ENCODE results near the gene CYP2A6.
A peak's percentile ranks its signal among the peaks of the same experiment; 100 is the strongest.
"Not testable (repeated sequence)": the region's sequence is repeated elsewhere in the genome, so short reads cannot be mapped to it uniquely, and the experiment has no call there.

The CYP2A6 gene, protein sequence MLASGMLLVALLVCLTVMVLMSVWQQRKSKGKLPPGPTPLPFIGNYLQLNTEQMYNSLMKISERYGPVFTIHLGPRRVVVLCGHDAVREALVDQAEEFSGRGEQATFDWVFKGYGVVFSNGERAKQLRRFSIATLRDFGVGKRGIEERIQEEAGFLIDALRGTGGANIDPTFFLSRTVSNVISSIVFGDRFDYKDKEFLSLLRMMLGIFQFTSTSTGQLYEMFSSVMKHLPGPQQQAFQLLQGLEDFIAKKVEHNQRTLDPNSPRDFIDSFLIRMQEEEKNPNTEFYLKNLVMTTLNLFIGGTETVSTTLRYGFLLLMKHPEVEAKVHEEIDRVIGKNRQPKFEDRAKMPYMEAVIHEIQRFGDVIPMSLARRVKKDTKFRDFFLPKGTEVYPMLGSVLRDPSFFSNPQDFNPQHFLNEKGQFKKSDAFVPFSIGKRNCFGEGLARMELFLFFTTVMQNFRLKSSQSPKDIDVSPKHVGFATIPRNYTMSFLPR

DNA sequence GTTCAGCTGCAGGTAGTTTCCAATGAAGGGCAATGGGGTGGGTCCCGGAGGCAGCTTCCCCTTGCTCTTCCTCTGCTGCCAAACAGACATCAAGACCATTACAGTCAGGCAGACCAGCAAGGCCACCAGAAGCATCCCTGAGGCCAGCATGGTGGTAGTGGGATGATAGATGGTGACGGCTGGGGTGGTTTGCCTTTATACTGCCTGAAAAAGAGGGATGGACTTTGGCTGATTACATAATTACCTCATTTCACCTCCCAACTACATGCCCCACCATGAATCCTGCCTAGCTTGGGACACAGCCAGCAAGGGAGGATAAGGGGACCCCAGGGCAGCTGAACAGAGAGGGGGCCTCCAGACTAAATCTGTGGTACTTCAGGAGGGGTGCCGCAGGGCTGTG is at the start of gene CYP2A6:
TSS of gene CYP2A6 (minus strand) at position 171 of the 400 bp plus-strand sequence. CDS start at position 150, 21 bp downstream.
- not testable (repeated sequence) for H3K4me3 Mint-ChIP-seq; H3K9me3 Mint-ChIP-seq; H3K27ac Mint-ChIP-seq; H3K4me1 Mint-ChIP-seq (ENCODE audit: low read depth); H3K36me3 Mint-ChIP-seq (ENCODE audit: low read depth)
- H3K27me3 Mint-ChIP-seq: peaks cover 28% of the 10 kb centered on the region

DNA sequence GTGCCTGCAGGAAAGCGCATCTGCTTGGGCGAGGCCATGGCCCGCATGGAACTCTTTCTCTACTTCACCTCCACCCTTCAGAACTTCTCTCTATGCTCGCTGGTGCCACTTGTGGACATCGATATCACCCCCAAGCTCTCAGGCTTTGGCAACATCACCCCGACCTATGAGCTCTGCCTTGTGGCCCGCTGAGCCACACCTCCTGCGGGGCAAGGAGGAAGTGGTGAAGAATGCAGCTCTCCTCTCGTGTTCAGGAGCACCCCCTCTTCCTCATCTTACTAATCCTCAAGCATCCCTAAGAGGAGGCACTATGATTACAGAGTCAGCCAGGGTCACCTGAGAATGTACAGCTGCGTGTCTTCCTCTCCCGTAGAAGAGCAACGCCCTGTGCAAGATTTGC is 49.7 kb upstream of the CYP2A6 start:
- H3K27ac Mint-ChIP-seq; H3K4me3 Mint-ChIP-seq; H3K9me3 Mint-ChIP-seq; H3K27me3 Mint-ChIP-seq; H3K36me3 Mint-ChIP-seq (ENCODE audit: low read depth): not testable (repeated sequence)
- H3K4me1 Mint-ChIP-seq (ENCODE audit: low read depth): peaks cover 17% of the 10 kb centered on the region

DNA sequence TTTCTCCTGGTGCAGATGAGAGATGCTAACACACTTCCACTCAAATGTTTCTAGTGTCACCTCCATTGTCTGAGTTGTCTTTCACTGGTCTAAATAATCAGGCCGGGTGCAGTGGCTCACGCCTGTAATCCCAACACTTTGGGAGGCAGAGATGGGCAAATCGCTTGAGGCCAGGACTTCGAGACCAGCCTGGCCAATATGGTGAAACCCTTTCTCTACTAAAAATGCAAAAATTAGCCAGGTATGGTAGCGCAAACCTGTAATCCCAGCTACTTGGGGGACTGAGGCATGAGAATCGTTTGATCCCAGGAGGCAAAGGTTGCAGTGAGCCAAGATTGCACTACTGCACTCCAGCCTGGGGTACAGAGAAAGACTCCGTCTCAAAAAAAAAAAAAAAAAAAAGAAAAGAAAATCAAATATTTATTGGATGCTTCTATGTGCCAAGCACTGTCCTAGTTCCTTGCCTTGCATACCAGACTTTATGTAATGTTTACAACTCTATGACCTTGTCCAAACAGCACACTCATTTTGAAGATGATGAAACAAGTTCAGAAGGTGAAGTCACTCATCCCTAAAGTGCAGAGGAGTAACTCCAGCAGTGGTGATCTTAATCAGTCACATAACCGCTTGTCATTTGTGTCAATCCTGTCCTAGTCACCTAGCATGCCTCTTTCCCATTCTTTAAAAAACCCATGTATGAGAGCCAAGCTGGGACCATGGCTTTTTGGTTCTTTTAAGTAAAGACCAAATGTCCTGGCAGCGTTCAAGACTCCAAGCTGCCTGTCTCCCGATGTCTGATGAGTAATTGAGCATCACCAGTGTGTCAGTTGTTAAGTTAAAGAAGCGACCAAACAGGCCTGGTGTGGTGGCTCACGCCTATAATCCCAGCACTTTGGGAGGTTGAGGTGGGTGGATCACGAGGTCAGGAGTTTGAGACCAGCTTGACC is 46.9 kb upstream of the CYP2A6 start:
- Mint-ChIP-seq H3K4me1 (ENCODE audit: low read depth) (peaks cover 17% of the 10 kb centered on the region), H3K27me3 (peaks cover 14% of the 10 kb centered on the region)
- not testable (repeated sequence) for H3K4me3 Mint-ChIP-seq; H3K9me3 Mint-ChIP-seq; H3K27ac Mint-ChIP-seq; H3K36me3 Mint-ChIP-seq (ENCODE audit: low read depth)

DNA sequence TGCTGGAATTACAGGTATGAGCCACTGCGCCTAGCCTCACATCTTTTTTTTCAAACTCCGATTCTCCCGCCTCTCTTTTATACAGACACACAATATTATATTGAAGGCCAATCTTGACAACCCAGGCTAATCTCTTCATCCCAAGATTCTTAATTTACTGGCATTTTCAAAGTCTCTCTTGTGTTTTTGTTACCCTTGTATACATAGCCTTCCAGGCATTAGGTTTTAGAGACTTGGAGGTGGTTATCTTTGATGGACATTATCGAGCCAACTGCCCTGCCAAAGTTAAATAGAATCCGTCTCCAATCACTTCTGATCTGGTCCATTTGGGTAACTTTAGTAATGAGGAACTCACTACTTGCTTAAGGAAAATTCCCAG is 46.2 kb upstream of the CYP2A6 start:
- no peaks in the 10 kb centered on the region for H3K36me3 Mint-ChIP-seq (ENCODE audit: low read depth)
- no peaks in the 10 kb centered on the region for H3K9me3 Mint-ChIP-seq
- H3K4me1 Mint-ChIP-seq (ENCODE audit: low read depth): peaks cover 17% of the 10 kb centered on the region
- H3K4me3 Mint-ChIP-seq: no peak overlapping the region
- H3K27me3 Mint-ChIP-seq: peaks cover 14% of the 10 kb centered on the region
- H3K27ac Mint-ChIP-seq: no peak overlapping the region

- H3K4me3 Mint-ChIP-seq: no peak overlapping the region
- no peaks in the 10 kb centered on the region for H3K9me3 Mint-ChIP-seq
- H3K27me3 Mint-ChIP-seq: peaks cover 30% of the 10 kb centered on the region
- H3K4me1 Mint-ChIP-seq (ENCODE audit: low read depth): peaks cover 6% of the 10 kb centered on the region
- no peak overlapping the region for H3K27ac Mint-ChIP-seq
- H3K36me3 Mint-ChIP-seq (ENCODE audit: low read depth): no peaks in the 10 kb centered on the region
These were observed 42.9 kb upstream of the CYP2A6 start for GRCh38 chr19:40893112-40893511.

GRCh38 chr19:40889366-40889765 is 39.1 kb upstream of the CYP2A6 start:
- no peaks in the 10 kb centered on the region for H3K9me3 Mint-ChIP-seq
- peaks cover 30% of the 10 kb centered on the region for H3K27me3 Mint-ChIP-seq
- no peak overlapping the region for H3K4me3 Mint-ChIP-seq
- H3K27ac Mint-ChIP-seq: no peak overlapping the region
- no peaks in the 10 kb centered on the region for H3K4me1 Mint-ChIP-seq (ENCODE audit: low read depth)
- no peaks in the 10 kb centered on the region for H3K36me3 Mint-ChIP-seq (ENCODE audit: low read depth)

GRCh38 chr19:40888191-40888590 is 37.9 kb upstream of the CYP2A6 start:
- H3K9me3 Mint-ChIP-seq: no peaks in the 10 kb centered on the region
- H3K27me3 Mint-ChIP-seq: peaks cover 24% of the 10 kb centered on the region
- H3K4me1 Mint-ChIP-seq (ENCODE audit: low read depth): no peaks in the 10 kb centered on the region
- H3K27ac Mint-ChIP-seq: no peak overlapping the region
- no peaks in the 10 kb centered on the region for H3K36me3 Mint-ChIP-seq (ENCODE audit: low read depth)
- H3K4me3 Mint-ChIP-seq: no peak overlapping the region

GRCh38 chr19:40884187-40884931 is 34.1 kb upstream of the CYP2A6 start:
- H3K4me1 Mint-ChIP-seq (ENCODE audit: low read depth); H3K27ac Mint-ChIP-seq; H3K36me3 Mint-ChIP-seq (ENCODE audit: low read depth); H3K4me3 Mint-ChIP-seq; H3K9me3 Mint-ChIP-seq: not testable (repeated sequence)
- peaks cover 29% of the 10 kb centered on the region for H3K27me3 Mint-ChIP-seq

DNA sequence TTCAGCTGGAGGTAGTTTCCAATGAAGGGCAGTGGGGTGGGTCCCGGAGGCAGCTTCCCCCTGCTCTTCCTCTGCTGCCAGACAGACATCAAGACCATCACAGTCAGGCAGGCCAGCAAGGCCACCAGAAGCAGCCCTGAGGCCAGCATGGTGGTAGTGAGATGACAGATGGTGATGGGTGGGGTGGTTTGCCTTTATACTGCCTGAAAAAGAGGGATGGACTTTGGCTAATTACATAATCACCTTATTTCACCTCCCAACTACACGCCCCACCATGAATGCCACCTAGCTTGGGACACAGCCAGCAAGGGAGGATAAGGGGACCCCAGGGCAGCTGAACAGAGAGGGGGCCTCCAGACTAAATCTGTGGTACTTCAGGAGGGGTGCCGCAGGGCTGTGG is 31.8 kb upstream of the CYP2A6 start, which contains the start of gene CYP2A7:
TSS of gene CYP2A7 (minus strand) at position 170 of the 400 bp plus-strand sequence. CDS start at position 149, 21 bp downstream.
- H3K27ac Mint-ChIP-seq; H3K4me1 Mint-ChIP-seq (ENCODE audit: low read depth); H3K36me3 Mint-ChIP-seq (ENCODE audit: low read depth); H3K9me3 Mint-ChIP-seq; H3K4me3 Mint-ChIP-seq: not testable (repeated sequence)
- peaks cover 34% of the 10 kb centered on the region for H3K27me3 Mint-ChIP-seq

DNA sequence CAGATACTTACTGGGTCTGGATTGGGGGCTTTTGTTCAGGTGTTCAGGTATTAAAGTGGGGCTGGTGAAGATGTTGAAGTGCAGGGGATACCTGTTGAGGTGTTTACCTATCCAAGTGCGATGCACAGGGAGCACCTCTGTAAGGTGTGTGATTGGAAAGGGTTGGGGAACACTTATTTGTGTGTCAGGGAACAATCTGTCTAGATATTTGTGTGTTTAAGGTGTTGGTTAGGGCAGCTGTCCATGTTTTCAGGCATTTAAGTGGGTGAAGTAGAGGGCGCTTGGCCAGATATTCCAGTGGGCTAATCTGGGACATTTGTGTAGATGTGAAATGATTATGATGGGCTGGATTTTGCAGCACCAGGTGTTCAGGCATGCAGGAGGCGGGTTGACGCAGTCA is 29.1 kb upstream of the CYP2A6 start:
- H3K4me3 Mint-ChIP-seq; H3K27ac Mint-ChIP-seq; H3K36me3 Mint-ChIP-seq (ENCODE audit: low read depth); H3K9me3 Mint-ChIP-seq: not testable (repeated sequence)
- Mint-ChIP-seq H3K4me1 (ENCODE audit: low read depth) (peaks cover 13% of the 10 kb centered on the region), H3K27me3 (peaks cover 41% of the 10 kb centered on the region)

DNA sequence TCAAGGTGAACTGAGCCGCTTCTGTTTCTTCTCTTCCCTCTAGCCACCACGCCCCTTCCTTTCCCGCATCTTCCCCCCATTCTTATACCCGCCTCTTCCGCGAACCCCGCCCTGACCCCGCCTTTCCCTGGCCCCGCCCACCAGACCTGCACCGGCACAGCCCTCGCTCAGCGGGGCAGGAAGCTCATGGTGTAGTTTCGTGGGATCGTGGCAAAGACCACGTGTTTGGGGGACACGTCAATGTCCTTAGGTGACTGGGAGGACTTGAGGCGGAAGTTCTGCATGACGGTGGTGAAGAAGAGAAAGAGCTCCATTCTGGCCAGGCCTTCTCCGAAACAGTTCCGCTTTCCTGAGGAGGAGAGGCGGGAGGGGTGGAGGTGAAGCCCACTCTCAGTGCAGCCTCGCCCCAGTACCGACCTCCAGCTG is 25.3 kb upstream of the CYP2A6 start:
- peak overlapping the region; percentile 40 for H3K27ac Mint-ChIP-seq
- H3K4me3 Mint-ChIP-seq: peak overlapping the region; percentile 63
- H3K27me3 Mint-ChIP-seq: peaks cover 29% of the 10 kb centered on the region
- not testable (repeated sequence) for H3K9me3 Mint-ChIP-seq; H3K36me3 Mint-ChIP-seq (ENCODE audit: low read depth)
- H3K4me1 Mint-ChIP-seq (ENCODE audit: low read depth): peaks cover 13% of the 10 kb centered on the region

- not testable (repeated sequence) for H3K9me3 Mint-ChIP-seq; H3K36me3 Mint-ChIP-seq (ENCODE audit: low read depth)
- Mint-ChIP-seq H3K27me3 (peaks cover 33% of the 10 kb centered on the region), H3K27ac (peak overlapping the region; percentile 40), H3K4me1 (ENCODE audit: low read depth) (peaks cover 13% of the 10 kb centered on the region), H3K4me3 (peak overlapping the region; percentile 63)
These were observed 24.6 kb upstream of the CYP2A6 start for GRCh38 chr19:40874874-40875273.

DNA sequence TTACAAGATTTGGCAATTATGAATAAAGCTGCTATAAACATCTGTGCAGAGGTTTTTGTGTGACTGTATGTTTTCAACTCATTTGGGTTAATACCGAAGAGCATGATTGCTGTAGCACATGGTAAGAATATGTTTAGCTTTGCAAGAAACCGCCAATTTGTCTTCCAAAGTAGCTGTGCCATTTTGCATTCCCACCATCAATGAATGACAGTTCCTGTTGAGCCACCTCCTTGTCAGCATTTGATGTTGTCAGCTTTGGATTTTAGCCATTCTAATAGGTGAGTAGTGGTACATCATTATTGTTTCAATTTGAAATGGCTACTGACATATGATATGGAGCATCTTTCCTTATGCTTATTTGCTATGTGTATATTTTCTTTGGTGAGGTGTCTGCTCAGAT is 23.6 kb upstream of the CYP2A6 start:
- H3K9me3 Mint-ChIP-seq; H3K27ac Mint-ChIP-seq; H3K4me3 Mint-ChIP-seq; H3K36me3 Mint-ChIP-seq (ENCODE audit: low read depth): not testable (repeated sequence)
- peaks cover 13% of the 10 kb centered on the region for H3K4me1 Mint-ChIP-seq (ENCODE audit: low read depth)
- H3K27me3 Mint-ChIP-seq: peaks cover 25% of the 10 kb centered on the region

- H3K4me1 Mint-ChIP-seq (ENCODE audit: low read depth): peaks cover 13% of the 10 kb centered on the region
- H3K27me3 Mint-ChIP-seq: peaks cover 18% of the 10 kb centered on the region
- H3K9me3 Mint-ChIP-seq: peaks cover 3% of the 10 kb centered on the region
- H3K27ac Mint-ChIP-seq: no peak overlapping the region
- H3K4me3 Mint-ChIP-seq: no peak overlapping the region
- no peaks in the 10 kb centered on the region for H3K36me3 Mint-ChIP-seq (ENCODE audit: low read depth)
These were observed 22.0 kb upstream of the CYP2A6 start for GRCh38 chr19:40872209-40872608.
